ENCODE measurements around the gene CDH10. TPM values are rescaled to one million over a fixed set of nuclear protein-coding genes. Genes with fewer than 3 reads are reported as not detected.

CDH10 gene
- total and polyA plus RNA-seq, 2 donors from 2014 or later, result 0.13 to 0.17 TPM

- DNase-seq (no peak), FAIRE-seq (no peak)
- no peaks in the 10 kb centered on the region for H3K9me3 ChIP-seq (ENCODE audit: control insufficient read depth in 2 of 3, insufficient read depth in 1 of 3, low read length in 3 of 3)
- H3K4me1 ChIP-seq (ENCODE audit: control insufficient read depth in 2 of 3, insufficient read depth in 2 of 3, low read depth in 1 of 3, low read length in 3 of 3), result no peaks in the 10 kb centered on the region
- H3K4me3 ChIP-seq (ENCODE audit: low read length in 3 of 3), result no peak overlapping the region
- TF ChIP-seq CTCF (IDR thresholded peaks at IDR 0.05; ENCODE audit: borderline replicate concordance, extremely low read depth, insufficient read depth), result no peak
- no peaks in the 10 kb centered on the region for H3K36me3 ChIP-seq (ENCODE audit: control insufficient read depth in 2 of 3, insufficient read depth in 3 of 3, low read length in 3 of 3)
- no peak overlapping the region for H3K9ac ChIP-seq (ENCODE audit: low read length in 3 of 3)
- intact Hi-C loops (cut with DNase I), result no loop called here
- no peak overlapping the region for H3K27ac ChIP-seq (ENCODE audit: low read depth in 2 of 2, low read length in 2 of 2)
- H3K27me3 ChIP-seq (ENCODE audit: control insufficient read depth, insufficient read depth, low read length), result no peaks in the 10 kb centered on the region
Observed at GRCh38 chr5:24444414-24444813, 200.4 kb downstream of the CDH10 start.

- H3K4me3 ChIP-seq (ENCODE audit: low read length in 3 of 3), result no peak overlapping the region
- no peak for DNase-seq
- intact Hi-C loops (cut with DNase I), result no loop called here
- TF ChIP-seq CTCF (IDR thresholded peaks at IDR 0.05; ENCODE audit: borderline replicate concordance, extremely low read depth, insufficient read depth), result no peak
- no peak overlapping the region for H3K27ac ChIP-seq (ENCODE audit: low read depth in 2 of 2, low read length in 2 of 2)
- no peaks in the 10 kb centered on the region for H3K27me3 ChIP-seq (ENCODE audit: control insufficient read depth, insufficient read depth, low read length)
- no peak for FAIRE-seq
- H3K9ac ChIP-seq (ENCODE audit: low read length in 3 of 3), result no peak overlapping the region
- no peaks in the 10 kb centered on the region for H3K36me3 ChIP-seq (ENCODE audit: control insufficient read depth in 2 of 3, insufficient read depth in 3 of 3, low read length in 3 of 3)
- H3K4me1 ChIP-seq (ENCODE audit: control insufficient read depth in 2 of 3, insufficient read depth in 2 of 3, low read depth in 1 of 3, low read length in 3 of 3), result no peaks in the 10 kb centered on the region
- H3K9me3 ChIP-seq (ENCODE audit: control insufficient read depth in 2 of 3, insufficient read depth in 1 of 3, low read length in 3 of 3), result no peaks in the 10 kb centered on the region
Observed at GRCh38 chr5:24439465-24439864, 205.3 kb downstream of the CDH10 start.

All from kidney (tissue), 14 donors.